PC-9 (cell line): ENCODE results near the gene DPF1. TPM values are rescaled to one million over a fixed set of nuclear protein-coding genes. Genes with fewer than 3 reads are reported as not detected.

Experiments
- BruUV-seq: library from RNA; stranded (reverse); fragments of 400-500 nt; replicated peaks from 2 replicates; lab custom pipeline; 2021; lab: Mats Ljungman, UMichigan
- CTCF ChIA-PET: fragments of 300-600 bp; sonication (Branson Sonifier 250); formaldehyde crosslinking; loops from one replicate; lab custom pipeline; 2022; ENCODE audit warnings: antibody characterized with exemption; lab: Charles Lee
- POLR2A ChIA-PET: fragments of 300-600 bp; sonication (Branson Sonifier 250); formaldehyde crosslinking; loops from one replicate; lab custom pipeline; 2022; ENCODE audit warnings: antibody characterized with exemption; ENCODE audit not compliant: unreplicated experiment; lab: Charles Lee
- DNase-seq, 2 experiments: peaks; one replicate each; pipeline versions ENCODE4 v3.0.0 to v3.0.0-alpha.2; 2015 to 2022; ENCODE audit warnings: mixed read lengths in 1 of 2
- H2AFZ ChIP-seq: fragments of 200-600 bp; sonication (generic); 2 replicates; pipeline ENCODE4 v1.8.1; 2017; ENCODE audit warnings: antibody characterized with exemption
- H3F3A ChIP-seq: fragments of 200-600 bp; sonication (generic); 2 replicates; pipeline ENCODE4 v1.8.1; 2017; ENCODE audit warnings: antibody characterized with exemption, mild to moderate bottlenecking, low read depth; ENCODE audit not compliant: insufficient read depth
- H3K27ac ChIP-seq: fragments of 200-600 bp; sonication (generic); 2 replicates; pipeline ENCODE4 v1.6.1; 2016; ENCODE audit warnings: mixed run types
- H3K27me3 ChIP-seq: fragments of 200-600 bp; sonication (generic); 2 replicates; pipeline ENCODE4 v1.6.1; 2016; ENCODE audit warnings: low read depth, mixed run types; ENCODE audit not compliant: insufficient read depth
- H3K36me3 ChIP-seq: fragments of 200-600 bp; sonication (generic); 2 replicates; pipeline ENCODE4 v1.6.1; 2016; ENCODE audit warnings: low read depth, mixed run types
- H3K4me1 ChIP-seq: fragments of 200-600 bp; sonication (generic); replicated peaks from 2 replicates; pipeline ENCODE4 v1.6.1; 2016; ENCODE audit warnings: mixed run types; ENCODE audit not compliant: insufficient read depth
- H3K4me2 ChIP-seq: fragments of 200-600 bp; sonication (generic); 2 replicates; pipeline ENCODE4 v1.6.1; 2017; ENCODE audit warnings: mixed run types
- H3K4me3 ChIP-seq: fragments of 200-600 bp; sonication (generic); 2 replicates; pipeline ENCODE4 v1.6.1; 2016; ENCODE audit warnings: mixed run types
- H3K79me2 ChIP-seq: fragments of 200-600 bp; sonication (generic); 2 replicates; pipeline ENCODE4 v1.6.1; 2017; ENCODE audit warnings: low read depth, mixed run types
- H3K9me2 ChIP-seq: fragments of 200-600 bp; sonication (generic); 2 replicates; pipeline ENCODE4 v1.8.1; 2017; ENCODE audit warnings: mild to moderate bottlenecking; ENCODE audit not compliant: insufficient read depth
- H3K9me3 ChIP-seq: fragments of 200-600 bp; sonication (generic); 2 replicates; pipeline ENCODE4 v1.8.1; 2016; ENCODE audit warnings: low read depth; ENCODE audit not compliant: insufficient read depth
- H4K20me1 ChIP-seq: fragments of 200-600 bp; sonication (generic); 2 replicates; pipeline ENCODE4 v1.8.1; 2017; ENCODE audit not compliant: insufficient read depth
- EZH2 ChIP-seq: fragments of 200-600 bp; sonication (generic); IDR thresholded peaks from 2 replicates; pipeline ENCODE4 v1.8.0; 2017; ENCODE audit warnings: antibody characterized with exemption, low read depth
- intact Hi-C: fragments of 100-400 bp; cut with micrococcal nuclease; formaldehyde crosslinking; loops from one replicate; pipeline ENCODE4 v1.10.0; 2022; ENCODE audit not compliant: unreplicated experiment
- total RNA-seq: library from RNA; stranded (reverse); gene quantifications from 2 replicates; pipeline ENCODE4 v1.2.3, GENCODE V29; 2021
- TF ChIP-seq, protein P1 (sequence below): fragments of 200-600 bp; sonication (generic); conservative IDR thresholded peaks from 2 replicates; pipeline ENCODE4 v1.6.1; 2017; ENCODE audit warnings: mixed run types, antibody characterized with exemption, mild to moderate bottlenecking, moderate library complexity

The DPF1 gene
- total RNA-seq, 1 experiment from 2014 or later: 0.81 TPM

DNA sequence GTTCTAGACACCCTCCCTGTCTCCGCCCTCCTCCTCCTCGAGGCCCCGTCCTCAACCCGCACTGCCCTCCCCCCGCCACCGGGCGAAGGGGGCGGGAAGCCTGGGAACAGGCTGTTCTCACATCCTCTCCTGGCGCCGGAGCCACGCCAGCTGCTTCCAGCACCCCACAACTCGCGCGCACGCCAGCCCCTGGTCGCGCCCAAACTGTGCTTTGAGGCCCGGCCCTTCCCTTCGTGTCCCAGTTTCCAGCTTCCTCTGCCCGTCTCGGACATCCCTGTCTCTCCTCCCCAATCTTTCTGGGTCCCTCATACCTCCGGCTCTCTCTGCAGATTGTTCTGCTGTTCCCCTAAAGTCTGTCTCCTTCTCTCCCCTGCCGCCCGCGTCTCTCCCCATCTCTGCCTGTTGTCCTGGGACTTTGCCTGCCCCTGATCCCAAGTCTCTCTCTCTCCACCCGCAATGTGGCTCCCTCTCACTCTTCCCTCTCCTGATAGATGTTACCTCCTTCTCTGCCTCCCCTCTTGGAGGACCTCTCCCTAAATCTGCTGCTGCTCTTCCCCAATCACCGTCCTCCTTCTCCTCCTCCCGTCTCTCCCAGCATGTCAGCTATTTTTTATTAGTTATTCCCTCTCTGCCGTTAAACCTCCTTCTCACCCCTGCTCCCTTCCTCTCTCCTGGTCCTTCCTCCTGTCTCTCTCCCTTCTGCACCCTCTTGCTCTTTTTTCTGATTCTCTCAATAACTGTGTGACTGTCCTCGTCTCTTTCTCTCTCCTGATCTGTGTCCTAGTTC lies 14.2 kb downstream of the DPF1 start:
- no TSS peak for BruUV-seq
- H3K4me1 ChIP-seq: no peaks in the 10 kb centered on the region
- H4K20me1 ChIP-seq: no peaks in the 10 kb centered on the region
- no peak for DNase-seq
- intact Hi-C loops: no loop called here
- H3F3A ChIP-seq: no peaks in the 10 kb centered on the region
- H3K4me2 ChIP-seq: no peak overlapping the region
- H3K27me3 ChIP-seq: no peaks in the 10 kb centered on the region
- H3K27ac ChIP-seq: no peak overlapping the region
- no peaks in the 10 kb centered on the region for H3K9me2 ChIP-seq
- no peak overlapping the region for H3K4me3 ChIP-seq
- no peaks in the 10 kb centered on the region for H3K9me3 ChIP-seq
- no peaks in the 10 kb centered on the region for H3K36me3 ChIP-seq
- CTCF ChIA-PET: no interaction called here
- no peaks in the 10 kb centered on the region for H3K79me2 ChIP-seq
- POLR2A ChIA-PET: no interaction called here
- no peak for TF ChIP-seq EZH2
- TF ChIP-seq, protein P1, sequence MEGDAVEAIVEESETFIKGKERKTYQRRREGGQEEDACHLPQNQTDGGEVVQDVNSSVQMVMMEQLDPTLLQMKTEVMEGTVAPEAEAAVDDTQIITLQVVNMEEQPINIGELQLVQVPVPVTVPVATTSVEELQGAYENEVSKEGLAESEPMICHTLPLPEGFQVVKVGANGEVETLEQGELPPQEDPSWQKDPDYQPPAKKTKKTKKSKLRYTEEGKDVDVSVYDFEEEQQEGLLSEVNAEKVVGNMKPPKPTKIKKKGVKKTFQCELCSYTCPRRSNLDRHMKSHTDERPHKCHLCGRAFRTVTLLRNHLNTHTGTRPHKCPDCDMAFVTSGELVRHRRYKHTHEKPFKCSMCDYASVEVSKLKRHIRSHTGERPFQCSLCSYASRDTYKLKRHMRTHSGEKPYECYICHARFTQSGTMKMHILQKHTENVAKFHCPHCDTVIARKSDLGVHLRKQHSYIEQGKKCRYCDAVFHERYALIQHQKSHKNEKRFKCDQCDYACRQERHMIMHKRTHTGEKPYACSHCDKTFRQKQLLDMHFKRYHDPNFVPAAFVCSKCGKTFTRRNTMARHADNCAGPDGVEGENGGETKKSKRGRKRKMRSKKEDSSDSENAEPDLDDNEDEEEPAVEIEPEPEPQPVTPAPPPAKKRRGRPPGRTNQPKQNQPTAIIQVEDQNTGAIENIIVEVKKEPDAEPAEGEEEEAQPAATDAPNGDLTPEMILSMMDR: no peak
- H2AFZ ChIP-seq: no peak overlapping the region

DNA sequence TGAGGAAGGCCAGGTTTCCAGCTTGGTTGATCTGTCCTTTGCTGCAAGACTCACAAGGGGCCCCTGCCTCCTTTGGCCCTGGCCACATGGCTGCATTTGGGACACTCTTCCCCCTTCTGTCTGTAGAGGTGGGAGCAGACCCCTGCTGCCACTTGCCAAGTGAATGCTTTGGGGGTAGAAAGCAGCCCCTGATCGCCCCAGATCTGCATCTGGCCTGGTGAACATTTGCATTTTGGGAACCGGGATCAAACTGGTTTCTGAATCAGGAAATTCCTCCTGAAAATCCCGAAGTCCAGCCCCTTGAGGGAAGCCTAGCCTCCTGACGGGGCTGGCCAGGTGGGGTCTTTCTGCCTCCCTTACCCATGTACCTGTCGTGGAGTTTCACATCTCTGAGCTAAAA lies 14.9 kb downstream of the DPF1 start:
- Histone ChIP-seq H4K20me1 (no peaks in the 10 kb centered on the region), H3K4me3 (no peak overlapping the region), H3K79me2 (no peaks in the 10 kb centered on the region), H3K4me1 (no peaks in the 10 kb centered on the region), H3K36me3 (no peaks in the 10 kb centered on the region), H3K4me2 (no peak overlapping the region), H3K9me2 (no peaks in the 10 kb centered on the region), H3K27ac (no peak overlapping the region), H3K27me3 (no peaks in the 10 kb centered on the region), H2AFZ (no peak overlapping the region), H3F3A (no peaks in the 10 kb centered on the region), H3K9me3 (no peaks in the 10 kb centered on the region)
- no TSS peak for BruUV-seq
- intact Hi-C loops: no loop called here
- ChIA-PET CTCF (no interaction called here), POLR2A (no interaction called here)
- no peak for TF ChIP-seq EZH2
- TF ChIP-seq, protein P1: no peak
- DNase-seq: no peak

DNA sequence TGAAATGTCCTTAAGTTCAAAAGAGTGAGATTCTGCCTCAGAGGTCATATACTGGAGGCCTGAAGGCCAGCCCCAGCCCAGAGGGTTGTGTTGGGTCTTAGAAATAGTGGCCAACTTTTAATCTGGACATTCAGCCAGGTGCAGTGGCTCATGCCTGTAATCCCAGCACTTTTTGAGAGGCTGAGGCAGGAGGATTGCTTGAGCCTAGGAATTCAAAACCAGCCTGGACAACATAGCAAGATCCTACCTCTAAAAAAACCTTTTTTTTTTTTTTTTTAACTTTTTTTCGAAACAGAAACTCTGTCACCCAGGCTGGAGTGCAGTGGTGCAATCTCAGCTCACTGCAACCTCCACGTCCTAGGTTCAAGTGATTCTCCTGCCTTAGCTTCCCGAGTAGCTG lies 15.5 kb downstream of the DPF1 start:
- no peaks in the 10 kb centered on the region for H4K20me1 ChIP-seq
- H3K27me3 ChIP-seq: no peaks in the 10 kb centered on the region
- no peaks in the 10 kb centered on the region for H3K36me3 ChIP-seq
- H2AFZ ChIP-seq: no peak overlapping the region
- H3K79me2 ChIP-seq: no peaks in the 10 kb centered on the region
- no peak overlapping the region for H3K4me3 ChIP-seq
- no peak overlapping the region for H3K27ac ChIP-seq
- intact Hi-C loops: no loop called here
- no TSS peak for BruUV-seq
- TF ChIP-seq, protein P1: no peak
- H3K9me3 ChIP-seq: no peaks in the 10 kb centered on the region
- POLR2A ChIA-PET: no interaction called here
- H3K9me2 ChIP-seq: no peaks in the 10 kb centered on the region
- H3K4me2 ChIP-seq: no peak overlapping the region
- H3F3A ChIP-seq: no peaks in the 10 kb centered on the region
- CTCF ChIA-PET: no interaction called here
- DNase-seq: no peak
- no peaks in the 10 kb centered on the region for H3K4me1 ChIP-seq
